Pulmonary artery endothelial cell (primary cell): Measurements from ENCODE around the gene PRR13. TPM values are rescaled to one million over a fixed set of nuclear protein-coding genes. Genes with fewer than 3 reads are reported as not detected.
A peak's percentile ranks its signal among the peaks of the same experiment; 100 is the strongest.

Experiments used
- DNase-seq: peaks from one replicate; pipeline ENCODE4 v3.0.0-alpha.2; 2011; ENCODE audit warnings: low read depth, low spot score
- total RNA-seq: library from RNA; depleted of rRNA; stranded (reverse); fragments of >200 nt; gene quantifications from 2 replicates; pipeline ENCODE4 v1.2.3, GENCODE V29; 2014

Gene PRR13
- total RNA-seq, 1 donor from 2014 or later = 24.3 TPM

DNA sequence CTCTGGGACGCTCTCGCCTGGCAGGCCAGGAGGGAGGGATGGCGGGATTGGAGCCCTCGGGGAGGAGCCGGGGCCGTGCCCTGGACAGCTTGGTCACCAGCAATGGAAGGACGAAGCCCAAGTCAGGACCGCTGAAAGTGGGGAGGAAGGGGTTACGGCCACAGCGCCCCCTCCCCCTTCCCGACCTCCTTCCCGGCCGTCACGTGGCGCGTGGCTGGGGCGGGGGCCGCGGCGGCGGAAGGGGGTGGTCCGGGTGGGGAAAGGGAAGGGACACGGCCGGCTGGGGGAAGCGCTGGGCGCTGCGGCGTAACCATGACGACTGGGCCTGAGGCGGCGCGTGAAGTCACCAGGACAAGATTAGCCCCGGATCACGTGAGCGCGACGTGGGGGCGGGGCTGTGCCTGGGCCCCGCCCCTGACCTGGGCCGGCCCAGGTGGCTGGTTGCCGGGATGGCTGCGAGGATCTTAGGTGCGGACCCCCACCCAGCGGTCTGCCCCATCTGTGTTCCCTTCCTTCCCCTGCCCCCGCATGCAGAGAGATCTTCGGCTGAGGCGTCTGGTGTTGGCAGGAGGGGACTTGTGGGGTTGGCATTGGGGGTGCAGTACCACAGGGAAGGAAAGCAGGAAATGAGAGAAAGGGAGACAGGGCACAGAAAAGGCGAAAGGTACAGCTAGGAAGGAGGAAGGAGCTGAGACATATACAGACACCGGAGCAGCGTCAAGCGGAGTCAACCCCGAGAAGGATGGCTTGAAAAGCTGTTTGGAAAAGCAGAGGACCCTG lies 51.5 kb downstream of the PRR13 start:
- DNase-seq = peak; percentile 60

DNA sequence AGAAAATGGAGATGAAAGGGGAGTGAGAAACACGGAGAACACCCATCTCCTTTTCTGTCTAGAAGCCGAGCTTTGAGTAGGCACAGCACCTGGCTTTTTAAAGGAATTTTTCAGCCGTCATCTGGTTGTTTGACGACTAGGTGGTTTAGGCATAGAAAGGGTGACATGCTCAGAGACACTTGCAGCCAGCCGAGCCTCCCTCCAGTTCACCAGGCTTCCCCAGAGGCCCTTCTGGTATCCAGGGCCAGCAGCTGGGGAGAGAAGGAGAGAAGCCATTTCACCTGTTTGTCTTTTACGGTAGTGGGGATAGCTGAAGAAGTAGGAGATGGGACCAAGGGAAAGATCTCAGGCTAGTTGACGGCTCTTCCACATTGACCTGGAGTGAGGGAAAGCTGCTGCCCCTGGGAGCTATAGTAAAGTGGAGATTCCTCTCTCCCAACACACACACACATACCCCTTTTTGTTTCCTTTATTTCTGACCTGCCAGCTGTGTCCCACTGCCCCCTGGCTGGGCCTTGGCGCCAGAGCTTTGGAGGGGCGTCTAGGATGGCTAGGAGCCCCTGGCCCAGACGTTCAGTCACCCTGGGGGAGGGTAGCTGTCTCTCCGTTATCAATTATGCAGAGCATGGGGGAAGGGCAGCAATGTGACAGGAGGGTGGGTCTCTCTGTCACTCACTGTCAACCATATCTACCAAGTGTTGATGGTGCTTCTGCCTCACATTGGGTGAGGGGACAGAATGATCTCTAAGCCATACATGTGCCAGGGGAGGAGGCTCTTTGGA lies 52.3 kb downstream of the PRR13 start:
- no peak for DNase-seq

Other genes starting within 250 kb of the PRR13 start
- 0.42 TPM in 1 of 2 replicates, not detected in the other for gene ITGB7, start 234.5 kb upstream of the PRR13 start, total RNA-seq
- gene RARG, start 209.5 kb upstream of the PRR13 start, total RNA-seq = 4.2 and 7.4 TPM in 2 replicates
- 6.7 and 14.6 TPM in 2 replicates for gene ESPL1, start 173.4 kb upstream of the PRR13 start, total RNA-seq
- 382 and 446 TPM in 2 replicates for gene PFDN5, start 146.2 kb upstream of the PRR13 start, total RNA-seq
- 50.5 and 54.3 TPM in 2 replicates for gene MYG1, start 142.0 kb upstream of the PRR13 start, total RNA-seq
- gene AAAS, start 120.1 kb upstream of the PRR13 start, total RNA-seq = 36.7 and 44.2 TPM in 2 replicates
- not detected in 2 replicates for gene SP7, start 105.4 kb upstream of the PRR13 start, total RNA-seq
- 27.4 and 44.1 TPM in 2 replicates for gene SP1, start 61.6 kb upstream of the PRR13 start, total RNA-seq
- gene AMHR2, start 17.9 kb upstream of the PRR13 start, total RNA-seq = not detected in 2 replicates
- gene PCBP2, start 10.4 kb downstream of the PRR13 start, total RNA-seq = 368 and 377 TPM in 2 replicates
- gene MAP3K12, start 57.7 kb downstream of the PRR13 start, total RNA-seq = 18.3 and 20.9 TPM in 2 replicates
- gene TARBP2, start 59.5 kb downstream of the PRR13 start, total RNA-seq = 60.3 and 69.8 TPM in 2 replicates
- not detected in 2 replicates for gene NPFF, start 65.8 kb downstream of the PRR13 start, total RNA-seq
- 10.5 and 12.1 TPM in 2 replicates for gene ATF7, start 184.6 kb downstream of the PRR13 start, total RNA-seq
- 103 and 144 TPM in 2 replicates for gene ATP5MC2, start 234.3 kb downstream of the PRR13 start, total RNA-seq